ENCODE results near the gene MMP10. TPM values are rescaled to one million over a fixed set of nuclear protein-coding genes. Genes with fewer than 3 reads are reported as not detected.

MMP10 gene
- total RNA-seq, 1 donor from 2014 or later = not detected

DNA sequence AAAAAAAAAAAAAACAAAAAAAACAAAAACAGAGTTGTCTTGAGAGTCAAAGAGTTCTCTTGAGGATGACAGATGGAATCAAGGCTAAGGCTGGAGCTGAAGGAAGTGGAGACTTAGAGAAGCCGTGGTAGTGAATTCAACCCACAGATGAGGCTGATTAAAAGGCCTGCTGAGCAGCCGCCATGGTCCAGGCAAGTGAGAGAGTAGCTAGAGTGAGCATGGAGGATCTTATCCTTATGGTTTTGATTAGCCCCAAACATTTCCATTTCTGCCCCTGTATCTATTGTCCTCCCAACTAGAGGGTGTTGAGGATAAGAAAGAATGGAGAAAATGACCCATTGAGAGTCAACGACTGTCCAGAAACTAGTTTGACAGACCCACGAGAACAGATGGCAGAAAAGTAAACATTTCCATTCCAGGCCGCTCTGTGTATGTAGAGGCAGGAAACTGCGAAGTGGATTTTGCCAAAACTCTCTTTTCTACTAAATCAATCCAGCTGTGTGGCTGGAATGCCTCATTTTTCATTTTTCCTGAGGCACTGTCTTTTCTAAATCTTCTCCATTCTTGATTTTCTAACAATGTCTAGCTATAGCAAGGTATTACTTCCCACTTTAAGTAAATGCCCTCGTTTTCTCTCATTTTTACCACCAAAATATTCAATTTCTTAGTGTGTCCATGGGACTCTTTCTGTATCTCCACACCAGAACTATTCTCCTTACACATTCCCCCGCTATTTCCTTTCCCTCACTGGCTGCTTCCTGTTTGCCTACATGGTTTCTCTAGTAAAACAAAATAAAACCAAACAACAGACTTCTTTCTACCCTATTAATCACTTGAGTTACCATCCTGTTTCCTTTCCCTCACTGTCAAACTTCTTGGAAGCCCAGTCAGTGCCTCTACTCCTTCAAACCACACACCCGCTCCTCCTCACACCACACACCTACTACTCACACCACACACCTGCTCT is 50.3 kb downstream of the MMP10 start:
- DNase-seq (ENCODE audit: low spot score) = no peak

- DNase-seq (ENCODE audit: low spot score) = no peak
Observed at GRCh38 chr11:102727890-102728289, 52.5 kb downstream of the MMP10 start.

- no peak for DNase-seq (ENCODE audit: low spot score)
Observed at GRCh38 chr11:102724904-102725500, 55.4 kb downstream of the MMP10 start, which contains the start of gene MMP8. MMP8 (minus strand) TSS chr11:102724954; CDS start chr11:102724855, 99 bp downstream.

DNA sequence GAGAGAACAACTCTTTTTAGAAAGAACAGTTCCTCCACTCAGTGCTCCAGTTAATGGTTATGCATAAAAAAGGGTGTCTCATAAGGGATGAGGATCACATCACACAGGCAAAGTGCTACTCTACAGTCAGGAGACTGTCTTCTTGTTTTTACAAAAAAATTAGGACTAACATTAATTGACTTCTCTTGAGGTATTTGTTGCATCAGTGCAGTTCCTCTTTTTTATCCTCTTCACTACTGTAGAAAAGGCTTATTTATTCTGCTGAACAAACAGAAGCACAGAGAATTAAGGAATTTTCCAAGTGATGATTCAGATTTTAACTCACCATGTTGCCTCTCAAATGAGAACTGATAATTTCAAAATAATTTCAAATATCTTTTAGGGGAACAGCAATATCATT is 57.6 kb downstream of the MMP10 start:
- DNase-seq (ENCODE audit: low spot score) = no peak

Other genes with a start within 250 kb of the MMP10 start
- 2.5 TPM for gene MMP7, start 249.9 kb downstream of the MMP10 start, total RNA-seq
- gene MMP20, start 155.3 kb downstream of the MMP10 start, total RNA-seq = not detected
- gene MMP27, start 74.9 kb downstream of the MMP10 start, total RNA-seq = not detected
- gene MMP8, start 55.7 kb downstream of the MMP10 start, total RNA-seq = 2.6 TPM
- 0.26 TPM for gene MMP1, start 17.5 kb upstream of the MMP10 start, total RNA-seq
- gene MMP3, start 63.0 kb upstream of the MMP10 start, total RNA-seq = 1.5 TPM
- 0.29 TPM for gene MMP12, start 94.4 kb upstream of the MMP10 start, total RNA-seq
- gene MMP13, start 175.1 kb upstream of the MMP10 start, total RNA-seq = not detected

All from mesenteric fat pad (tissue), 1 donor.